Kidney tubule cell (primary cell): Measurements from ENCODE around the gene PYGO1.

Source experiments
- DNase-seq: peaks from one replicate; pipeline ENCODE4 v3.0.0-alpha.2; 2018; ENCODE audit warnings: low spot score

Gene PYGO1

GRCh38 chr15:55564347-55565145, 23.6 kb downstream of the PYGO1 start:
- no peak for DNase-seq

DNA sequence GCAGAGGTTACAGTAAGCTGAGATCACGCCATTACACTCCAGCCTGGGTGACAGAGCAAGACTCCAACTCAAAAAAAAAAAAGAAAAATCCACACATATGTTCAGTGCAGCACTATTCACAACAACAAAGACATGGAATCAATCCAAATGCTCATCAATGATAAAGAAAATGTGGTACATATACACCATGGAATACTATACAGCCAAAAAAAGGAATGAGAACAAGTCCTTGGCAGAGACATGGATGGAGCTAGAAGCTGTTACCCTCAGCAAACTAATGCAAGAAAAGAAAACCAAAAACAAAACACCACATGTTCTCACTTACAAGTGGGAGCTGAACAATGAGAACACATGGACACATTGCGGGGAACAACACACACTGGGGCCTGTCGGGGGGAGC, 25.5 kb downstream of the PYGO1 start:
- DNase-seq: no peak

GRCh38 chr15:55555089-55555488, 33.1 kb downstream of the PYGO1 start:
- DNase-seq: no peak

GRCh38 chr15:55552926-55553325, 35.2 kb downstream of the PYGO1 start:
- peak; percentile 31 for DNase-seq

GRCh38 chr15:55552451-55552850, 35.7 kb downstream of the PYGO1 start:
- DNase-seq: no peak

GRCh38 chr15:55549305-55549704, 38.8 kb downstream of the PYGO1 start:
- DNase-seq: no peak

- DNase-seq: peak; percentile 21
Observed at GRCh38 chr15:55546718-55547117, 41.4 kb downstream of the PYGO1 start.

DNA sequence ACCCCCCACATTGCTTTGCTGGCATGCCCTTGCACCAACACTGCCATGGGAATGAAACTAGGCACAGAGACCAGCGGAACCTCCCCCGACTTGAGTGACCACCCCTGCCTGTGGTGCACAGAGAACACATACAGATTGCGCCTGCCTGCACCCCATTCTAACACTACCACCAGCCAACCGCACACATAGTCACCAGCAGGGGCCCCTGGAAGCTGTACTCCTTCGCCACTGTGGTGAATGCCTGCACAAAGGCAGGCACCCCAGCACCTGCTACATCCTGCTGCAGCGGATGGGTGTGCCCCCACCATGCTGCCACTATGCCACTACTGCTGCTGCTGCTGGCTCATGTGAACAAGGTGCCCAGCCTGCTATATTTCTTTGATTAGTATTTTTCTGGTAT, 52.7 kb downstream of the PYGO1 start:
- DNase-seq: no peak

DNA sequence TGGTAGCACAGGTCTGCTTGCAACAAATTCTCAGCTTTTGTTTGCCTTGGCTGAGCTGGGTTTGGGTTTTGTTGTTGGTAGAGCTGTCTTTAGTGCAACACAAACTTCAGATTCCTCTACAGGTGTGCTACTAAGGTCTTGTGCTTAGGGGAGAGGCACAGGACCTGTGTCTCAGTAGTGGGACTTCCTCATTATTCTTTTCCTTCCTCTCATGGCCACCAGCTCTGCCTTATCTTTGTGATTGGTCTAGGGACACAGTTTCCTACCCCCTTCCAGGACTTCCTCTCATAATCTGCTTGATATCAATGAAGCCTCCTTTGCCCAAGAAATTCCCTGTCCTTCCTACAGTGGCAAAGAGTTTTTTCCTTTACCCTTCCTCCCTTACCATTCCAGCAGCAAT, 55.2 kb downstream of the PYGO1 start:
- no peak for DNase-seq

DNA sequence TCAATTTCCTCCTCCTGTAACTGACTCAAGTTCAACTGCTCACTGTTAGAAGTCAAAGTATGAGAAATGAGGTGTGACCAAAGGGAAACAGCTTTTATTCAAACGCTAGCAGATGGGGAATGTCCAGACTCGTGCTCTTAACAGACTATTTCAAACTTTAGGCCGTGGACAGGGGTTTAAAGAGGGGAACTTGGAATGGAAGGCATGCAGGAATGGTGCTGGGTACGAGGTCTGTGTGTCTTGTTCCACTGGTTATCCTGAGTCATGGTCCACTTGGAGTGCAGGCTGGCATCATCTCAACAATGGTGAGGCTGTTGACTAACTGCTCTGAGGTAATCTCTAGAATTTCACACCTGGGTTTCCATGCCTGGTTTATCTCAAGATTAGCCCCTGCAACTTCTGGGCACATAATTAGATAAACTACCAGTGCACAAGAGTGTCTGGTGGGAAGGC, 57.3 kb downstream of the PYGO1 start:
- DNase-seq: peak; percentile 90

DNA sequence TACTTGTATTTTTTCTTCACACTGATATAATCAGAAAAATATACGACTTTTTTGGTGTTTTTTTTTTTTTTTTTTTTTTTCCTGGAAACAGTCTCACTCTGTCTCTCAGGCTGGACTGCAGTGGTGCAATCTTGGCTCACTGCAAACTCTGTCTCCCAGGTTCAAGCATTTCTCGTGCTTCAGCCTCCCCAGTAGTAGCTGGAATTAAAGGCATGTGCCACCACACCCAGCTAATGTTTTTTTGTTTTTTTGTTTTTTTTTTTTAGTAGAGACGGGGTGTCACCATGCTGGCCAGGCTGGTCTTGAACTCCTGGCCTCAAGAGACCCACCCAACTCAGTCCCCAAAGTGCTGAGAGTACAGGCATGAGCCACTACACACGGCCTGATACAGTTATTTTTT, 59.3 kb downstream of the PYGO1 start:
- no peak for DNase-seq

DNA sequence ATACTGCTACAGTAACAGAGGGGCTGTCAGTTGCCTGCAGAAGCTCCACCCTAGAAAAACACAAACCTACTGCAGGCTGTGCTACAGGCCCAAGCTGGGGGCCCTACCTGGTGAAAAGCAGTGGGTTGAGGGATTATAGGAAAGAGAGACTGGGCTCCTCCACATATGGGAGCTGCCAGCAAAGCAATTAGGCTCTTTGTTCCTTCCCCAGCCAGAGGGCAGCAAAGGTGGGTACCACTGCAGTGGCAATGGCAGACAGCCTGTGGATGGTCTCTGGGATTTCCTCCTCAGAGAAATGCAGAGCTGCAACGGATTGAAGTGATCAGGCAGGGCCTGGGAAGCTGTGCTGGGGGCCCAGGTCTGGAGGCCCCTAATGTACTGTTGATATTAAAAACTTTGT, 61.0 kb downstream of the PYGO1 start:
- DNase-seq: no peak

DNA sequence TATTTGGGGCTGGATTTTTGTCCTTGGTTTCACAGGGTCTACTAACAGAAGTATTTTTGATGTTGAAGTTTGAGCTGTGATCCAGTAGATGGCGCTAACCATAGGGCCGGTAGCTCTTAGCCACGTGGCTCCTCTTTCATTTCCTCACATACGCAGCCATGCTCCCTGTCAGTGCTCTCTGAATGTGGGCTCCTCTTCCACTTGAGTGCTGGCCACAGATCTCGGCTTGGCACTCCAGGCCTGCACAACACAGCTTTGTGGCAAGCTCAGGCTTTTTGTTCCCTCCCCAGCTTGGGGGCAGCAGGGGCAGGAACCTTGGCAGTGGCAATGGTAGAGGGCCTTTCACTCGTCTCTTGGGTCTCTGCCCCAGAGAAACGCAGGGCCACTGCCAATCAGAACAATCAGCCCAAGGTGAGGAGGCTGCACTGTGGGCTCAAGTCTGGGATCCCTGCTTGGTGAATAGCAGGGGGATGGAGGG, 61.5 kb downstream of the PYGO1 start:
- peak; percentile 71 for DNase-seq

DNA sequence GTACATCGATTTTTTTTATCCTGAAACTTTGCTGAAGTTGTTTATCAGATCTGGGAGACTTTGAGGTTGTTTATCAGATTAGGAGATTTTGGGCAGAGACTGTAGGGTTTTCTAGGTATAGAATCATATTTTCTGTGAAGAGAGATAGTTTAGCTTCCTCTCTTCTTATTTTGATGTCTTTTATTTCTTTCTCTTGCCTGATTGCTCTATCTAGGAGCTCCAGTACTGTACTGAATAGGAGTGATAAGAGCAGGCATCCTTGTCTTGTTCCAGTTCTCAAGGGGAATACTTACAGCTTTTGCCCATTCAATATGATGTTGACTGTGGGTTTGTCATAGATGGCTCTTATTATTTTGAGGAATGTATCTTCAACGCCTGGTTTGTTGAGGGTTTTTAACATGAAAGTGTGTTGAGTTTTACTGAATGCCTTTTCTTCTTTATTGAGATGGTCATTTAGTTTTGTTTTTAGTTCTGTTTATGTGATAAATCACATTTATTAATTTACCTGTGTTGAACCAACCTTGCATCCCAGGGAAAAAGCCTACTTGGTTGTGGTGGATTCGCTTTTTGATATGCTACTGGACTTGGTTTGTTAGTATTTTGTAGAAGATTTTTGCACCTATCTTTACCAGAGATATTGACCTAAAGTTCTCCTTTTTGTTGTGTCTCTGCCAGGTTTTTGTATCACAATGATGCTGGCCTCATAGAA, 65.2 kb downstream of the PYGO1 start:
- DNase-seq: no peak

GRCh38 chr15:55518641-55519040, 69.5 kb downstream of the PYGO1 start:
- no peak for DNase-seq

GRCh38 chr15:55518009-55518408, 70.1 kb downstream of the PYGO1 start:
- DNase-seq: no peak

- DNase-seq: no peak
Observed at GRCh38 chr15:55515991-55516776, 72.0 kb downstream of the PYGO1 start.

DNA sequence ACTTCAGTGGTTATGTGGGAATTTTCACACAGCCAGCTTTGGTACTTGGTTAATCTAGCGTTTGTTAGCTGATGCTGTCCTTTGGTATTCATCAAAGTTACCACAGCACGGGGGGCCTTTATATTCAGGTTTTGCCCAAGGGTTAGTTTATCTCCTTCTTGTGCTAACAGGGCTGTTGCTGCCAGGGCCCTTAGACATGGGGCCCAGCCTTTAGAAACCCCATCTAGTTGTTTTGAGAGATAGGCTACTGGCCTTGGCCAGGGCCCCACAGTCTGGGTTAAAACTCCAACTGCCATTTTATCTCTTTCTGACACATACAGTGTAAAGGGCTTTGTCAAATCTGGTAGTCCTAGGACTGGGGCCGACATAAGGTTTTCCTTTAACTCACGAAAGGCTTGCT, 72.7 kb downstream of the PYGO1 start:
- no peak for DNase-seq

DNA sequence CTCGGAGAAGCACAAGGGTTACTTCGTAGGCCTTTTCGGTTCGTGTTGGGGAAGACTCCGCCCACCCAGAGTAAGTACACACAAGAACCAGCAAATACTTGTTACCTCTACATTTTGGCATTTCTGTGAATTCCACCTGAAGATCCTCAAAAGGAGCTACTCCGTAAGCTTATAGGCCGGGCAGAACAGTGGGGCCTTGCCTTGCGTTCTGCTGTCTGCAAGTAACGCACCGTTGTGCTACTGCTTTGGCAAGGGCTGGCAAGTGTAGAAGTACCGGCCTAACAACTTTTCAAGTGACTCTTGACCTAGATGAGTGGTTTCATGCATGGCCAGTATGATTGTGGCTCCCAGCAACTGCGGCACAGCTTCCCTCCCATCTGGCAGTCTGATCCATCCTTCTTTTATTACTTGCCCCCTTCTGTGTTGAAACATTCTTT, 73.7 kb downstream of the PYGO1 start:
- peak; percentile 5 for DNase-seq

DNA sequence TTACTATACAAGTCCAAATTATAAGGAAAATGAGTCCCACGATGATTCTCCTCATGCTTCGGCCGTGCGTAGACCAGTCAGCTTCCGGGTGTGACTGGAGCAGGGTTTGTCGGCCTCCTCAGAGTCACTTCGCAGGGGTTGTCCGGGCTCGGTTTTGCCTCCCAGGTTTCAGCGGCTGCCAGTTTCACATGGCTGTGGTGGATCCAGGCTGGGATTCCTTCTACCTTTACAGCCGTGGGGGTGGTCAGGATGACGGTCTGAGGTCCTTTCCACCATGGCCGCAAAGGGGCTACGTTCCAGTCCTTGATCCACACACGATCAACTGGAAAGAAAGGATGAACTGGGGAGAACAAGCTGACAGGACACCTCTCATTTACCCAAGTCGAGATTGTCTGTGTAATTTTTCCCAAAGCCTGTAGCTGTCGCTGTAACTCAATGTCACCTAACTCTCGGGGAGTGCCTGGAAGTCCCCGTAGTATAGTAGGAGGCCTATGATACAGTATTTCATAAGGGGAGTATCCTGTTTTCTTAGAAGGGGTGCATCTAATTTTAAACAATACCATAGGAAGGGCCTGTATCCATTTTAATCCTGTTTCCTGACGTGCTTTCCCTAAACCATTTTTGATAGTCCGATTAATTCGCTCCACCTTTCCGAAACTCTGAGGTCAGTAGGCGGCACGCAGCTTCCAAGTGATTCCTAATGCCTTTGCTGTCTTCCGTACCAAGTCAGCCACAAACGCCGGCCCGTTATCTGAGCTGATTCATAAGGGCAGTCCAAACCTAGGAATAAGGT, 74.3 kb downstream of the PYGO1 start:
- peak; percentile 65 for DNase-seq

- DNase-seq: no peak
Observed at GRCh38 chr15:55513152-55513551, 75.0 kb downstream of the PYGO1 start.

GRCh38 chr15:55507567-55507966, 80.6 kb downstream of the PYGO1 start:
- no peak for DNase-seq
